SK-N-SH treated with all-trans-retinoic acid at 6 μM for 48 hours (cell line): ENCODE data around the gene XRN2.

Experiments used
- ARNTL ChIP-seq: fragments of 450-650 bp; formaldehyde crosslinking; IDR thresholded peaks from 2 replicates; pipeline ENCODE4 v1.5.0; 2020; ENCODE audit warnings: low read depth, mild to moderate bottlenecking, moderate library complexity, borderline replicate concordance
- BACH2 ChIP-seq: fragments of 250-450 bp; sonication (Bioruptor Pico); IDR thresholded peaks from 2 replicates; pipeline ENCODE4 v1.9.0; 2021; ENCODE audit warnings: mild to moderate bottlenecking, borderline replicate concordance
- ESRRG ChIP-seq: fragments of 250-450 bp; sonication (Bioruptor Pico); IDR thresholded peaks from 2 replicates; pipeline ENCODE4 v1.6.1; 2021; ENCODE audit warnings: mild to moderate bottlenecking
- ISL1 ChIP-seq: fragments of 250-450 bp; sonication (Bioruptor Pico); IDR thresholded peaks from 2 replicates; pipeline ENCODE4 v2.1.2; 2022; ENCODE audit warnings: mild to moderate bottlenecking, moderate library complexity
- OSR1 ChIP-seq: fragments of 250-450 bp; sonication (Bioruptor Pico); IDR thresholded peaks from 2 replicates; pipeline ENCODE4 v1.8.0; 2022; ENCODE audit warnings: moderate library complexity, mild to moderate bottlenecking, inconsistent platforms
- POU6F1 ChIP-seq: fragments of 250-450 bp; sonication (Bioruptor Pico); IDR thresholded peaks from 2 replicates; pipeline ENCODE4 v1.8.0; 2021; ENCODE audit warnings: low read depth, mild to moderate bottlenecking, moderate library complexity, borderline replicate concordance
- SNAI2 ChIP-seq: fragments of 250-450 bp; sonication (Bioruptor Pico); IDR thresholded peaks from 2 replicates; pipeline ENCODE4 v1.5.0; 2020; ENCODE audit warnings: mild to moderate bottlenecking, moderate library complexity
- ZFP30 ChIP-seq: fragments of 450-650 bp; formaldehyde crosslinking; IDR thresholded peaks from 2 replicates; pipeline ENCODE4 v1.5.0; 2022; ENCODE audit warnings: mild to moderate bottlenecking, moderate library complexity
- ZNF565 ChIP-seq: fragments of 450-650 bp; formaldehyde crosslinking; conservative IDR thresholded peaks from 2 replicates; pipeline ENCODE4 v1.5.0; 2020; ENCODE audit warnings: low read depth, mild to moderate bottlenecking, moderate library complexity
- ZNF70 ChIP-seq: fragments of 450-650 bp; formaldehyde crosslinking; IDR thresholded peaks from 2 replicates; pipeline ENCODE4 v1.5.0; 2020; ENCODE audit warnings: mild to moderate bottlenecking, moderate library complexity
- TF ChIP-seq, protein P1 (sequence below): fragments of 250-450 bp; sonication (Bioruptor Pico); IDR thresholded peaks from 2 replicates; pipeline ENCODE4 v1.5.0; 2020; ENCODE audit warnings: mild to moderate bottlenecking, moderate library complexity
- TF ChIP-seq, protein P2 (sequence below): fragments of 250-450 bp; sonication (Bioruptor Pico); IDR thresholded peaks from 2 replicates; pipeline ENCODE4 v1.8.0; 2020; ENCODE audit warnings: mild to moderate bottlenecking, moderate library complexity, borderline replicate concordance

GRCh38 chr20:21270806-21271205, 32.3 kb upstream of the XRN2 start:
- TF ChIP-seq ISL1 (CRISPR knock-in tag), result no peak
- TF ChIP-seq, protein P1, sequence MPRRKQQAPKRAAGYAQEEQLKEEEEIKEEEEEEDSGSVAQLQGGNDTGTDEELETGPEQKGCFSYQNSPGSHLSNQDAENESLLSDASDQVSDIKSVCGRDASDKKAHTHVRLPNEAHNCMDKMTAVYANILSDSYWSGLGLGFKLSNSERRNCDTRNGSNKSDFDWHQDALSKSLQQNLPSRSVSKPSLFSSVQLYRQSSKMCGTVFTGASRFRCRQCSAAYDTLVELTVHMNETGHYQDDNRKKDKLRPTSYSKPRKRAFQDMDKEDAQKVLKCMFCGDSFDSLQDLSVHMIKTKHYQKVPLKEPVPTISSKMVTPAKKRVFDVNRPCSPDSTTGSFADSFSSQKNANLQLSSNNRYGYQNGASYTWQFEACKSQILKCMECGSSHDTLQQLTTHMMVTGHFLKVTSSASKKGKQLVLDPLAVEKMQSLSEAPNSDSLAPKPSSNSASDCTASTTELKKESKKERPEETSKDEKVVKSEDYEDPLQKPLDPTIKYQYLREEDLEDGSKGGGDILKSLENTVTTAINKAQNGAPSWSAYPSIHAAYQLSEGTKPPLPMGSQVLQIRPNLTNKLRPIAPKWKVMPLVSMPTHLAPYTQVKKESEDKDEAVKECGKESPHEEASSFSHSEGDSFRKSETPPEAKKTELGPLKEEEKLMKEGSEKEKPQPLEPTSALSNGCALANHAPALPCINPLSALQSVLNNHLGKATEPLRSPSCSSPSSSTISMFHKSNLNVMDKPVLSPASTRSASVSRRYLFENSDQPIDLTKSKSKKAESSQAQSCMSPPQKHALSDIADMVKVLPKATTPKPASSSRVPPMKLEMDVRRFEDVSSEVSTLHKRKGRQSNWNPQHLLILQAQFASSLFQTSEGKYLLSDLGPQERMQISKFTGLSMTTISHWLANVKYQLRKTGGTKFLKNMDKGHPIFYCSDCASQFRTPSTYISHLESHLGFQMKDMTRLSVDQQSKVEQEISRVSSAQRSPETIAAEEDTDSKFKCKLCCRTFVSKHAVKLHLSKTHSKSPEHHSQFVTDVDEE (CRISPR knock-in tag), result no peak
- no peak for TF ChIP-seq OSR1 (CRISPR knock-in tag)
- no peak for TF ChIP-seq POU6F1 (CRISPR knock-in tag)
- no peak for TF ChIP-seq SNAI2 (CRISPR knock-in tag)
- no peak for TF ChIP-seq ZFP30
- TF ChIP-seq ZNF70 (CRISPR knock-in tag), result no peak
- no peak for TF ChIP-seq ARNTL (CRISPR knock-in tag)
- TF ChIP-seq ESRRG, result no peak
- TF ChIP-seq, protein P2, sequence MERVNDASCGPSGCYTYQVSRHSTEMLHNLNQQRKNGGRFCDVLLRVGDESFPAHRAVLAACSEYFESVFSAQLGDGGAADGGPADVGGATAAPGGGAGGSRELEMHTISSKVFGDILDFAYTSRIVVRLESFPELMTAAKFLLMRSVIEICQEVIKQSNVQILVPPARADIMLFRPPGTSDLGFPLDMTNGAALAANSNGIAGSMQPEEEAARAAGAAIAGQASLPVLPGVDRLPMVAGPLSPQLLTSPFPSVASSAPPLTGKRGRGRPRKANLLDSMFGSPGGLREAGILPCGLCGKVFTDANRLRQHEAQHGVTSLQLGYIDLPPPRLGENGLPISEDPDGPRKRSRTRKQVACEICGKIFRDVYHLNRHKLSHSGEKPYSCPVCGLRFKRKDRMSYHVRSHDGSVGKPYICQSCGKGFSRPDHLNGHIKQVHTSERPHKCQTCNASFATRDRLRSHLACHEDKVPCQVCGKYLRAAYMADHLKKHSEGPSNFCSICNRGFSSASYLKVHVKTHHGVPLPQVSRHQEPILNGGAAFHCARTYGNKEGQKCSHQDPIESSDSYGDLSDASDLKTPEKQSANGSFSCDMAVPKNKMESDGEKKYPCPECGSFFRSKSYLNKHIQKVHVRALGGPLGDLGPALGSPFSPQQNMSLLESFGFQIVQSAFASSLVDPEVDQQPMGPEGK (CRISPR knock-in tag), result no peak
- no peak for TF ChIP-seq ZNF565 (CRISPR knock-in tag)
- TF ChIP-seq BACH2, result no peak
